Transverse colon (tissue), 4 donors: Measurements from ENCODE around the gene ZBTB20. TPM values are rescaled to one million over a fixed set of nuclear protein-coding genes. Genes with fewer than 3 reads are reported as not detected.

ENCODE experiments used
- DNase-seq: peaks from one replicate; pipeline ENCODE4 v3.0.0-alpha.2; 2019
- H3K27ac ChIP-seq, 4 donors: fragments of 200-600 bp; sonication (generic); 2 replicates each; pipeline ENCODE4 v1.5.1; 2016 to 2018; ENCODE audit warnings: inconsistent platforms in 4 of 4
- H3K27me3 ChIP-seq: fragments of 200-600 bp; sonication (generic); 2 replicates; pipeline ENCODE4 v1.5.1; 2017; ENCODE audit warnings: inconsistent platforms
- H3K36me3 ChIP-seq, 4 donors: fragments of 200-600 bp; sonication (generic); 2 replicates each; pipeline ENCODE4 v1.5.1; 2017 to 2019; ENCODE audit warnings: inconsistent platforms in 4 of 4
- H3K4me1 ChIP-seq, 4 donors: fragments of 200-600 bp; sonication (generic); 2 replicates each; pipeline ENCODE4 v1.5.1; 2017 to 2020; ENCODE audit warnings: inconsistent platforms in 4 of 4
- H3K4me3 ChIP-seq, 4 donors: fragments of 200-600 bp; sonication (generic); 1 replicate in 1 of 4; 2 replicates in 3 of 4; pipeline versions ENCODE4 v1.5.1 to v1.6.1; 2017 to 2019; ENCODE audit warnings: inconsistent platforms in 4 of 4
- H3K9me3 ChIP-seq, 2 donors: fragments of 200-600 bp; sonication (generic); 2 replicates each; pipeline ENCODE4 v1.5.1; 2017 to 2019; ENCODE audit warnings: inconsistent platforms in 2 of 2
- EP300 ChIP-seq: sonication (generic); formaldehyde crosslinking; IDR thresholded peaks from one replicate; pipeline ENCODE4 v1.6.1; 2017; ENCODE audit warnings: antibody characterized with exemption, low read depth
- POLR2A ChIP-seq: fragments of 450-650 bp; IDR thresholded peaks from one replicate; pipeline ENCODE4 v1.6.1; 2016; ENCODE audit warnings: antibody characterized with exemption, mild to moderate bottlenecking, moderate library complexity
- POLR2AphosphoS5 ChIP-seq, 3 donors: sonication (generic); formaldehyde crosslinking; IDR thresholded peaks; one replicate each; pipeline ENCODE4 v1.6.1; 2016; ENCODE audit warnings: antibody characterized with exemption in 3 of 3
- WGBS, 2 donors: methylation state at CpG; one replicate each; pipeline ENCODE4 v1.1.5; 2018; ENCODE audit warnings: low coverage in 1 of 2; 5-methylcytosine and 5-hydroxymethylcytosine counted together
- in situ Hi-C, 4 donors: fragments of 200-750 bp; cut with MboI; loops; one replicate each; pipeline versions ENCODE4 v1.15.0 to v1.15.1; 2017; ENCODE audit warnings: low sequenced_read_pairs in 3 of 4, low pct_ligation_motif_present in 1 of 4, low pct_unique_long_range_greater_than_20kb in 1 of 4
- intact Hi-C: fragments of 100-400 bp; cut with DNase I; formaldehyde crosslinking; loops from one replicate; pipeline ENCODE4 v1.15.1; 2023; ENCODE audit warnings: low total_unique reads
- total RNA-seq, 4 donors: library from RNA; depleted of rRNA; stranded (reverse); fragments of >200 nt; gene quantifications; one replicate each; pipeline ENCODE4 v1.1.0, GENCODE V29; 2016
- TF ChIP-seq, protein P1 (sequence below), 5 experiments: fragments of 200-600 bp in 3 of 5; fragments of 450-650 bp in 2 of 5; sonication (generic) in 3 of 5; IDR thresholded peaks; 1 replicate in 2 of 5; 2 replicates in 3 of 5; pipeline ENCODE4 v1.5.1; 2016 to 2017; ENCODE audit warnings: antibody characterized with exemption in 5 of 5, inconsistent platforms in 3 of 5, mild to moderate bottlenecking in 2 of 5, moderate library complexity in 1 of 5

ZBTB20 gene
- total RNA-seq, 4 donors from 2014 or later, result 44.6 to 50.5 (median 46.4) TPM

GRCh38 chr3:114356066-114356465 lies 791.0 kb downstream of the ZBTB20 start:
- Histone ChIP-seq H3K4me3 (no peak overlapping the region), H3K9me3 (no peaks in the 10 kb centered on the region), H3K36me3 (peaks cover 0 to 1% (median 0%) of the 10 kb centered on the region in 4 donors), H3K27me3 (no peaks in the 10 kb centered on the region), H3K27ac (no peak overlapping the region), H3K4me1 (no peaks in the 10 kb centered on the region)
- DNase-seq, result no peak
- in situ Hi-C loops (no loop called here), intact Hi-C loops (no loop called here)
- TF ChIP-seq EP300 (no peak), POLR2A (no peak), POLR2AphosphoS5 (IDR thresholded peaks at IDR 0.05) (no peak)
- TF ChIP-seq, protein P1, sequence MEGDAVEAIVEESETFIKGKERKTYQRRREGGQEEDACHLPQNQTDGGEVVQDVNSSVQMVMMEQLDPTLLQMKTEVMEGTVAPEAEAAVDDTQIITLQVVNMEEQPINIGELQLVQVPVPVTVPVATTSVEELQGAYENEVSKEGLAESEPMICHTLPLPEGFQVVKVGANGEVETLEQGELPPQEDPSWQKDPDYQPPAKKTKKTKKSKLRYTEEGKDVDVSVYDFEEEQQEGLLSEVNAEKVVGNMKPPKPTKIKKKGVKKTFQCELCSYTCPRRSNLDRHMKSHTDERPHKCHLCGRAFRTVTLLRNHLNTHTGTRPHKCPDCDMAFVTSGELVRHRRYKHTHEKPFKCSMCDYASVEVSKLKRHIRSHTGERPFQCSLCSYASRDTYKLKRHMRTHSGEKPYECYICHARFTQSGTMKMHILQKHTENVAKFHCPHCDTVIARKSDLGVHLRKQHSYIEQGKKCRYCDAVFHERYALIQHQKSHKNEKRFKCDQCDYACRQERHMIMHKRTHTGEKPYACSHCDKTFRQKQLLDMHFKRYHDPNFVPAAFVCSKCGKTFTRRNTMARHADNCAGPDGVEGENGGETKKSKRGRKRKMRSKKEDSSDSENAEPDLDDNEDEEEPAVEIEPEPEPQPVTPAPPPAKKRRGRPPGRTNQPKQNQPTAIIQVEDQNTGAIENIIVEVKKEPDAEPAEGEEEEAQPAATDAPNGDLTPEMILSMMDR (IDR thresholded peaks at IDR 0.05), result no peak
- 78 to 87% methylated on average over 3 to 4 of the region's 4 CpGs for WGBS, 2 donors

DNA sequence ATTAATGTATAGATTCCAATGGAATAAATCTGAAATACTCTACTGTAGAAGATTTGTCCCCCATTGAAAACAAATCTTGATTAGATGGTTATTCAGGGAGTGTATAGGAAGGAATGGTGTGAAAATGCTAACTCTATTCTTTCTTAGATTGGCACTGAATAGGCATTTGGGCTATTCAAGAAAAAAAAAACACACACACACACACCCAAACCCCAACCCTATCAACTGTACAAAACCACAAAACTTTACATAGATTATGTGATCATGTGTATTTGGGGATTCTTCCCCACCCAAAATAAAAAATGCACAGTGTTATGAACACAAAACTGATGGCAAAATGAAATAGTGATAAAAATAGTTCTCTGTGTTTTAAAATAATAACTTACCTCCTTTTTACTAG lies 791.4 kb downstream of the ZBTB20 start:
- no peak overlapping the region for H3K27ac ChIP-seq
- intact Hi-C loops (no loop called here), in situ Hi-C loops (no loop called here)
- no peaks in the 10 kb centered on the region for H3K4me1 ChIP-seq
- H3K9me3 ChIP-seq, result no peaks in the 10 kb centered on the region
- DNase-seq, result no peak
- H3K36me3 ChIP-seq, result peaks cover 0 to 5% (median 0%) of the 10 kb centered on the region in 4 donors
- TF ChIP-seq EP300 (no peak), POLR2AphosphoS5 (IDR thresholded peaks at IDR 0.05) (no peak), POLR2A (no peak)
- TF ChIP-seq, protein P1 (IDR thresholded peaks at IDR 0.05), result no peak
- no peak overlapping the region for H3K4me3 ChIP-seq
- no peaks in the 10 kb centered on the region for H3K27me3 ChIP-seq

GRCh38 chr3:114351822-114352145 lies 795.3 kb downstream of the ZBTB20 start:
- DNase-seq, result no peak
- 92 to 97% methylated on average over 3 to 9 of the region's 9 CpGs for WGBS, 2 donors
- peaks cover 0 to 18% (median 0%) of the 10 kb centered on the region in 4 donors for H3K36me3 ChIP-seq
- no peak overlapping the region for H3K4me3 ChIP-seq
- no peaks in the 10 kb centered on the region for H3K27me3 ChIP-seq
- intact Hi-C loops (no loop called here), in situ Hi-C loops (no loop called here)
- H3K27ac ChIP-seq, result no peak overlapping the region
- TF ChIP-seq, protein P1 (IDR thresholded peaks at IDR 0.05), result no peak
- TF ChIP-seq EP300 (no peak), POLR2A (no peak), POLR2AphosphoS5 (IDR thresholded peaks at IDR 0.05) (no peak)
- no peaks in the 10 kb centered on the region for H3K4me1 ChIP-seq
- H3K9me3 ChIP-seq, result no peaks in the 10 kb centered on the region

GRCh38 chr3:114351123-114351821 lies 795.8 kb downstream of the ZBTB20 start:
- Histone ChIP-seq H3K36me3 (peaks cover 0 to 18% (median 0%) of the 10 kb centered on the region in 4 donors), H3K27ac (no peak overlapping the region), H3K4me1 (no peaks in the 10 kb centered on the region), H3K9me3 (no peaks in the 10 kb centered on the region), H3K27me3 (no peaks in the 10 kb centered on the region), H3K4me3 (no peak overlapping the region)
- TF ChIP-seq POLR2A (no peak), POLR2AphosphoS5 (IDR thresholded peaks at IDR 0.05) (no peak), EP300 (no peak)
- TF ChIP-seq, protein P1 (IDR thresholded peaks at IDR 0.05), result no peak
- 97 to 98% methylated on average over 13 to 64 of the region's 64 CpGs for WGBS, 2 donors
- intact Hi-C loops, result no loop called here
- in situ Hi-C loops, result no loop called here
- DNase-seq, result no peak
